Subcutaneous adipose tissue (tissue), 4 donors: ENCODE data around the gene NAA60. TPM values are rescaled to one million over a fixed set of nuclear protein-coding genes. Genes with fewer than 3 reads are reported as not detected.

Source experiments
- total RNA-seq, 4 donors: library from RNA; depleted of rRNA; stranded (reverse); fragments of >200 nt; gene quantifications; one replicate each; pipeline ENCODE4 v1.1.0, GENCODE V29; 2016
- TF ChIP-seq, protein P1 (sequence below): fragments of 450-650 bp; IDR thresholded peaks from one replicate; pipeline ENCODE4 v1.5.1; 2016; ENCODE audit warnings: low read depth, mild to moderate bottlenecking, control low read depth, antibody characterized with exemption, moderate library complexity

The NAA60 gene
- total RNA-seq, 4 donors from 2014 or later, result 17.6 to 43.0 (median 20.8) TPM

GRCh38 chr16:3480901-3481695 is 37.6 kb downstream of the NAA60 start:
- TF ChIP-seq, protein P1, sequence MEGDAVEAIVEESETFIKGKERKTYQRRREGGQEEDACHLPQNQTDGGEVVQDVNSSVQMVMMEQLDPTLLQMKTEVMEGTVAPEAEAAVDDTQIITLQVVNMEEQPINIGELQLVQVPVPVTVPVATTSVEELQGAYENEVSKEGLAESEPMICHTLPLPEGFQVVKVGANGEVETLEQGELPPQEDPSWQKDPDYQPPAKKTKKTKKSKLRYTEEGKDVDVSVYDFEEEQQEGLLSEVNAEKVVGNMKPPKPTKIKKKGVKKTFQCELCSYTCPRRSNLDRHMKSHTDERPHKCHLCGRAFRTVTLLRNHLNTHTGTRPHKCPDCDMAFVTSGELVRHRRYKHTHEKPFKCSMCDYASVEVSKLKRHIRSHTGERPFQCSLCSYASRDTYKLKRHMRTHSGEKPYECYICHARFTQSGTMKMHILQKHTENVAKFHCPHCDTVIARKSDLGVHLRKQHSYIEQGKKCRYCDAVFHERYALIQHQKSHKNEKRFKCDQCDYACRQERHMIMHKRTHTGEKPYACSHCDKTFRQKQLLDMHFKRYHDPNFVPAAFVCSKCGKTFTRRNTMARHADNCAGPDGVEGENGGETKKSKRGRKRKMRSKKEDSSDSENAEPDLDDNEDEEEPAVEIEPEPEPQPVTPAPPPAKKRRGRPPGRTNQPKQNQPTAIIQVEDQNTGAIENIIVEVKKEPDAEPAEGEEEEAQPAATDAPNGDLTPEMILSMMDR, result no peak

DNA sequence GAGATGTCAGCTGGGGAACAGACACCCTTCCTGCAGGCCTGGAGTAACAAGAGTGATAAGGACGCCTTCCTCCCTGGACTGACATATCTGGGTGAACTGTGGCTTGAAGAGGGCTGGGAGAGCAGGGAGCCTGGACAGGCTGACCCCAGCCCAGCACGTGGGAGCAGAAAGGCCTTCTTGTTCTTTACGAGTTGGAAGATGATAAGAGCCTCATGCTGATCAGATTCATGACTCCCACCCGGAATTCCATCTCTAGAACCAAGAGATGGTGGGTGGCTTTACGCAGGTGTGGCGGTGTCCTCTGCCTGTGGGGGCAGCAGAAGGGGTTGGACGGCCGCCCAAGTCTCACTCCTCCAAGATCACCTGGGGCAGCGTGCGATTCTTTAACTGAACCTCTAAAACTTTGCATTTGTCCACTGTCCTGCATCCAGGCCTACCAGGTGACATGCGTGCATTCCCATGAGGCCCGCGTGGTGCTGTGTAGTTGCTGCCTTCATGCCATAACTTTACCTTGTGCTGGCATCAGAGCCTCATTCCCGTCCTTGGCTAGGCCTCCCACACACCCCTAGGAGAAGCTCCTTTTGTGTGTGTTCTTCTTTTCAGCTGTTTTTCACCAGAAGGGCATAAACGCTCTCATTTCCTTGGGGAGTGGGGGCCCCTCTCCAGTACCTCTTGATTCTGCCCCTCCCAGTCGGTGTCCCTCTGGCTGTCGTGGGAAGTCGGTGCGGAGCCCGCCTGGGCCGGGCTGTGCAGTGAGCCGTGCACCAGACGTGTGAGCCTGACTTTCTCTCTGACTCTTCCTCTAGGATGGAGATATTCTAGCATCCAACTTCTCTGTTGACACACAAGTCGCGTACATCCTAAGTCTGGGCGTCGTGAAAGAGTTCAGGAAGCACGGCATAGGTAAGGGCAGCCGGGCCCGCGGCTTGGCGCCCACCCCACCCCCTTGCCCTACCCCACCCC is 38.5 kb downstream of the NAA60 start:
- TF ChIP-seq, protein P1, result no peak

DNA sequence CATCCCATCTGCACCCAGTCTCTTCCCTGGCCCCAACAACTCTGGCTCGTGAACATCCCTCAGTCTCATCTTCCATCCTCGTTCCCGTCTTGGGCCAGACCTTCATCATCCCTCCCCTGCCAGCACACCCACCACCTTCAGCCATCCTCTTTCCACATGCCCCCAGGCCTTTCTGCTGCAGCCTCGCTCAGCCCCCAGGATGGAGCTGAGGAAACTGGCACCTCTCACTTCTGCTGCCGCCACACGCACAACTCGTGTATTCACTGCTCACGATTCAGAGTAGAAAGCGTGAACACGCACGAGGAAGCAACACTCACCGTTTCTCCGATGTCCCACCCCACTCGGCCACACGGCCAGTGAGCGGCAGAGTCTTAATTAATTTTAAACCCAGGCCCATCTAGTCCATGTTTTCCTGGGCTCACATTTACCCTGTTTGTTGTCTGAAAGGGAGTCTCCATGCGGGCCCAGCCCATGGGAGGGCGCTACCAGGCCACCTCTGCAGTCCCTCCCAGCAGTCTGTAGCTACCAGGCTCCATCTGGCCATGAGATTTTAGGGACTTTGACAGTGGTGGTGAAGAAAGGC is 39.3 kb downstream of the NAA60 start:
- TF ChIP-seq, protein P1, result no peak

GRCh38 chr16:3484318-3485096 is 41.0 kb downstream of the NAA60 start:
- TF ChIP-seq, protein P1, result no peak

DNA sequence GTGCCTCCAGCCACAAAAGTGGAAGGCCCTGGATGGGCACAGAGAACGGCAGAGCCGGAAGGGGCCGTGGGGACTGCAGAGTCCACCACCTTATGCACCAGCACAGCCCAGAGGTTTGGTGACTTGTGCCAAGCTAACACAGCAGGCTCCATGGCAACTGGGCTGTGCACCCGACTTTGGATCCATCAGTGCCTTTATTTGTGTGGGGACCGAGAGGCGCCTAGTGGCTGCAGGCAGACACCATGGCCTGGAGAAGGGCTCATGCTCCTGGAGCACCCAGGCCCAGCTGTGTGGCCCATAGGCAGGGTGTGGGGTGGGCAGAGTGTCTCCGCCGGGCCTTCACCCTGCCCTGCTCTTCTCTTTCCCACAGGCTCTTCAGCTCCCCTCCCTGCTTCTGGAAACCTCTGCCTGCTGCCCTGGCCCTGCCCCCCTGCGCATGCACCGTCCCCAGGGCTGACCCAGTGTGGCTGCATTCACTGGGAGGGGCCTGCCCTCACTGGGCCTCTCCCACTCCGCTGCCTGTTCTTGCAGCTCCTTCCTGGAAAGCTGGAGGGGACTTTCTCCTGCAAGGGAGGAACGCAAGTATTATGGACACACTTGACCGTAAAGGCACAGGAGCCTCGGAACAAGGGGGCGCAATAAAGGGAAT is 41.7 kb downstream of the NAA60 start:
- TF ChIP-seq, protein P1, result no peak

DNA sequence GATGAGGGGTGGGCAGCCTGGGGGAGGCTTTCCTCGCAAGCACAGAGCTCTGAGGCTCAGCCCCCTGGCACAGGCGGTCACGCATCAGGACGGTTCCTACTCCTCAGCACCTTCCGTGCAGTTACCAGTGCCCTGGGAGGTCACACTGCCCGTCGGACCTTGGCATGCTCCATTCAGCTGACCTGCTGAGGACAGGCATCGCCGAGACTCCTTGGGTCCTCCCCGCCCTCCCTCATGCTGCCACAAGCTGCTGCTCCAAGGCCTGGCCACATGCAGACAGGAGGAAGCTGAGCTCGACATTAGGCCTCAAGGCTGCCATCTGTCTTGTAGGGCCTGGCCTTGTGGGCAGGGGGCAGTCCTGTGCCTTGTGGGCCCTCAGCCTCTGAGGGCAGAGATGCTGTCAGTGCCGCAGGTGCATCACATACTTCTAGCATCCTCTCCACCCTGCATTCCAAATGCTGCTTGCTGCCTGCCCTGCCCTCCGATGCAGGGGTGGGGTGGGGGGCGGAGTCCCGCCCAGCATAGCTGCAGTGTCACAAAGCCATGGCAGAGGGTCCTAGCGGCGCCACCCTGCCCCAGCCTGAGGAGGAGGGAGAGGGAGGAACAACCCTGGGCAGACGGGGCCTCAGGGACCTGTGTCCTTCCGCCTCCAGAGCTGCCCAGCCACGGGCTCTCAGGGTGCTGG is 42.5 kb downstream of the NAA60 start:
- TF ChIP-seq, protein P1, result no peak
